WI38 (cell line): ENCODE results near the gene PLEKHH3.
"Not testable (repeated sequence)": the region's sequence is repeated elsewhere in the genome, so short reads cannot be mapped to it uniquely, and the experiment has no call there.

ENCODE experiments used
- H3K4me3 ChIP-seq: 2 replicates; pipeline ENCODE4 v1.5.1; 2011; ENCODE audit warnings: low read depth, mild to moderate bottlenecking, control low read depth, low read length
- CTCF ChIP-seq: IDR thresholded peaks from 2 replicates; pipeline ENCODE4 v1.5.1; 2012; ENCODE audit warnings: low read depth, mild to moderate bottlenecking, control low read depth, low read length

PLEKHH3 gene

GRCh38 chr17:42623271-42623670 lies 53.5 kb downstream of the PLEKHH3 start:
- TF ChIP-seq CTCF: no peak
- H3K4me3 ChIP-seq: no peak overlapping the region

GRCh38 chr17:42621987-42622386 lies 54.8 kb downstream of the PLEKHH3 start:
- not testable (repeated sequence) for H3K4me3 ChIP-seq

- no peak for TF ChIP-seq CTCF
Observed at GRCh38 chr17:42618442-42619150, 58.2 kb downstream of the PLEKHH3 start.

GRCh38 chr17:42617956-42618431 lies 58.8 kb downstream of the PLEKHH3 start:
- H3K4me3 ChIP-seq: no peak overlapping the region
- no peak for TF ChIP-seq CTCF

More at GRCh38 chr17:42618442-42619150, 58.2 kb downstream of the PLEKHH3 start:
- no peak overlapping the region for H3K4me3 ChIP-seq
